Measurements from ENCODE around the gene GPATCH1.

The GPATCH1 gene

GRCh38 chr19:33143897-33144405 is 63.0 kb downstream of the GPATCH1 start (continued):
- no peak for TF ChIP-seq HOXA7 (CRISPR knock-in tag; IDR thresholded peaks at IDR 0.05; ENCODE audit: borderline replicate concordance)
- TF ChIP-seq ZNF785 (tag by site-specific recombination; IDR thresholded peaks at IDR 0.05), result no peak
- no peak; the same call in 1 of the 2 replicates for TF ChIP-seq SP3 (tag by site-specific recombination; IDR thresholded peaks at IDR 0.05)
- TF ChIP-seq, protein P1, sequence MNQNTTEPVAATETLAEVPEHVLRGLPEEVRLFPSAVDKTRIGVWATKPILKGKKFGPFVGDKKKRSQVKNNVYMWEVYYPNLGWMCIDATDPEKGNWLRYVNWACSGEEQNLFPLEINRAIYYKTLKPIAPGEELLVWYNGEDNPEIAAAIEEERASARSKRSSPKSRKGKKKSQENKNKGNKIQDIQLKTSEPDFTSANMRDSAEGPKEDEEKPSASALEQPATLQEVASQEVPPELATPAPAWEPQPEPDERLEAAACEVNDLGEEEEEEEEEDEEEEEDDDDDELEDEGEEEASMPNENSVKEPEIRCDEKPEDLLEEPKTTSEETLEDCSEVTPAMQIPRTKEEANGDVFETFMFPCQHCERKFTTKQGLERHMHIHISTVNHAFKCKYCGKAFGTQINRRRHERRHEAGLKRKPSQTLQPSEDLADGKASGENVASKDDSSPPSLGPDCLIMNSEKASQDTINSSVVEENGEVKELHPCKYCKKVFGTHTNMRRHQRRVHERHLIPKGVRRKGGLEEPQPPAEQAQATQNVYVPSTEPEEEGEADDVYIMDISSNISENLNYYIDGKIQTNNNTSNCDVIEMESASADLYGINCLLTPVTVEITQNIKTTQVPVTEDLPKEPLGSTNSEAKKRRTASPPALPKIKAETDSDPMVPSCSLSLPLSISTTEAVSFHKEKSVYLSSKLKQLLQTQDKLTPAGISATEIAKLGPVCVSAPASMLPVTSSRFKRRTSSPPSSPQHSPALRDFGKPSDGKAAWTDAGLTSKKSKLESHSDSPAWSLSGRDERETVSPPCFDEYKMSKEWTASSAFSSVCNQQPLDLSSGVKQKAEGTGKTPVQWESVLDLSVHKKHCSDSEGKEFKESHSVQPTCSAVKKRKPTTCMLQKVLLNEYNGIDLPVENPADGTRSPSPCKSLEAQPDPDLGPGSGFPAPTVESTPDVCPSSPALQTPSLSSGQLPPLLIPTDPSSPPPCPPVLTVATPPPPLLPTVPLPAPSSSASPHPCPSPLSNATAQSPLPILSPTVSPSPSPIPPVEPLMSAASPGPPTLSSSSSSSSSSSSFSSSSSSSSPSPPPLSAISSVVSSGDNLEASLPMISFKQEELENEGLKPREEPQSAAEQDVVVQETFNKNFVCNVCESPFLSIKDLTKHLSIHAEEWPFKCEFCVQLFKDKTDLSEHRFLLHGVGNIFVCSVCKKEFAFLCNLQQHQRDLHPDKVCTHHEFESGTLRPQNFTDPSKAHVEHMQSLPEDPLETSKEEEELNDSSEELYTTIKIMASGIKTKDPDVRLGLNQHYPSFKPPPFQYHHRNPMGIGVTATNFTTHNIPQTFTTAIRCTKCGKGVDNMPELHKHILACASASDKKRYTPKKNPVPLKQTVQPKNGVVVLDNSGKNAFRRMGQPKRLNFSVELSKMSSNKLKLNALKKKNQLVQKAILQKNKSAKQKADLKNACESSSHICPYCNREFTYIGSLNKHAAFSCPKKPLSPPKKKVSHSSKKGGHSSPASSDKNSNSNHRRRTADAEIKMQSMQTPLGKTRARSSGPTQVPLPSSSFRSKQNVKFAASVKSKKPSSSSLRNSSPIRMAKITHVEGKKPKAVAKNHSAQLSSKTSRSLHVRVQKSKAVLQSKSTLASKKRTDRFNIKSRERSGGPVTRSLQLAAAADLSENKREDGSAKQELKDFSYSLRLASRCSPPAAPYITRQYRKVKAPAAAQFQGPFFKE (tag by site-specific recombination; IDR thresholded peaks at IDR 0.05; ENCODE audit: borderline replicate concordance), result no peak
- TF ChIP-seq ZNF654 (tag by site-specific recombination; IDR thresholded peaks at IDR 0.05; ENCODE audit: low read depth), result peak; percentile 100
- peak; percentile 60 for TF ChIP-seq ZNF449 (tag by site-specific recombination; IDR thresholded peaks at IDR 0.05)
- peak; percentile 38; the same call in 1 of the 2 replicates for TF ChIP-seq ZBTB20 (tag by site-specific recombination; IDR thresholded peaks at IDR 0.05)
- TF ChIP-seq ZEB2 (tag by site-specific recombination; IDR thresholded peaks at IDR 0.05), result peak; percentile 61; the same call in 1 of the 2 replicates
- peak; percentile 63 for TF ChIP-seq ZXDB (tag by site-specific recombination; IDR thresholded peaks at IDR 0.05)
- TF ChIP-seq PRDM10 (tag by site-specific recombination; IDR thresholded peaks at IDR 0.05), result peak; percentile 99
- TF ChIP-seq MZF1 (tag by site-specific recombination; IDR thresholded peaks at IDR 0.05; ENCODE audit: borderline replicate concordance), result peak; percentile 96; the same call in 1 of the 2 replicates
- TF ChIP-seq ZNF157 (tag by site-specific recombination; IDR thresholded peaks at IDR 0.05), result no peak
- no peak for TF ChIP-seq ZNF175 (tag by site-specific recombination; IDR thresholded peaks at IDR 0.05)
- peak; percentile 74 for TF ChIP-seq GLIS1 (tag by site-specific recombination; IDR thresholded peaks at IDR 0.05)
- no peak for TF ChIP-seq SCRT1 (tag by site-specific recombination; IDR thresholded peaks at IDR 0.05; ENCODE audit: borderline replicate concordance)
- TF ChIP-seq ZNF629 (tag by site-specific recombination; IDR thresholded peaks at IDR 0.05), result peak; percentile 32; the same call in 1 of the 2 replicates
- TF ChIP-seq ZNF416 (tag by site-specific recombination; IDR thresholded peaks at IDR 0.05), result no peak
- TF ChIP-seq ZNF423 (tag by site-specific recombination; IDR thresholded peaks at IDR 0.05), result no peak
- peak; percentile 99 for TF ChIP-seq ZFP69B (tag by site-specific recombination; IDR thresholded peaks at IDR 0.05)
- no peak for TF ChIP-seq ZNF433 (tag by site-specific recombination; IDR thresholded peaks at IDR 0.05; ENCODE audit: low read depth)
- no peak for TF ChIP-seq ZNF18 (tag by site-specific recombination; IDR thresholded peaks at IDR 0.05)
- 0 out of 2 replicates have a peak, but pooled peaks have one; percentile 13 for TF ChIP-seq EGR2 (tag by site-specific recombination; IDR thresholded peaks at IDR 0.05; ENCODE audit: low read depth)
- TF ChIP-seq ZNF830 (tag by site-specific recombination; IDR thresholded peaks at IDR 0.05; ENCODE audit: low read depth), result no peak
- TF ChIP-seq ZNF76 (tag by site-specific recombination; IDR thresholded peaks at IDR 0.05; ENCODE audit: borderline replicate concordance, low read depth), result no peak; the same call in 1 of the 2 replicates
- TF ChIP-seq BCL11B (tag by site-specific recombination; IDR thresholded peaks at IDR 0.05; ENCODE audit: low read depth), result peak; percentile 79
- TF ChIP-seq ZNF169 (tag by site-specific recombination; IDR thresholded peaks at IDR 0.05), result no peak
